ENCODE data around the gene EIF4E3.

GRCh38 chr3:71723452-71724170 is 1.6 kb downstream of the EIF4E3 start:
- no peak for TF ChIP-seq SPI1 (IDR thresholded peaks at IDR 0.05; ENCODE audit: low read depth, low read length)
- no peak for TF ChIP-seq POLR2A (IDR thresholded peaks at IDR 0.05; ENCODE audit: low read depth, low read length)
- TF ChIP-seq POLR2AphosphoS5 (IDR thresholded peaks at IDR 0.05; ENCODE audit: low read depth, low read length), result no peak
- no peak for TF ChIP-seq TAF1 (IDR thresholded peaks at IDR 0.05; ENCODE audit: low read depth, low read length)

All from GM12891 (cell line).